Spleen (tissue), 11 donors: ENCODE measurements around the gene FHAD1. TPM values are rescaled to one million over a fixed set of nuclear protein-coding genes. Genes with fewer than 3 reads are reported as not detected.

Experiments used
- DNase-seq: peaks from one replicate; pipeline ENCODE4 v3.0.0-alpha.2; 2020
- H3K27ac ChIP-seq, 8 donors: fragments of 200-600 bp; sonication (generic) in 7 of 8; 1 replicate in 4 of 8; 2 replicates in 4 of 8; pipeline versions ENCODE4 v1.5.0 to v1.8.0; 2016 to 2021; ENCODE audit warnings: inconsistent platforms in 4 of 8, mild to moderate bottlenecking in 4 of 8, moderate library complexity in 1 of 8
- H3K27me3 ChIP-seq, 7 donors: fragments of 200-600 bp; sonication (generic) in 6 of 7; replicated peaks in 1 of 7; 1 replicate in 4 of 7; 2 replicates in 3 of 7; pipeline versions ENCODE4 v1.5.0 to v1.8.0; 2016 to 2021; ENCODE audit warnings: inconsistent platforms in 3 of 7, mild to moderate bottlenecking in 1 of 7
- H3K36me3 ChIP-seq, 6 donors: fragments of 200-600 bp; sonication (generic) in 5 of 6; 1 replicate in 4 of 6; 2 replicates in 2 of 6; pipeline versions ENCODE4 v1.5.0 to v1.8.0; 2016 to 2021; ENCODE audit warnings: inconsistent platforms in 2 of 6
- H3K4me1 ChIP-seq, 6 donors: fragments of 200-600 bp; sonication (generic) in 5 of 6; 1 replicate in 3 of 6; 2 replicates in 3 of 6; pipeline versions ENCODE4 v1.5.0 to v1.8.0; 2016 to 2021; ENCODE audit warnings: inconsistent platforms in 3 of 6
- H3K4me3 ChIP-seq, 8 donors: fragments of 200-600 bp; sonication (generic) in 7 of 8; 1 replicate in 4 of 8; 2 replicates in 4 of 8; pipeline versions ENCODE4 v1.5.0 to v1.8.0; 2016 to 2021; ENCODE audit warnings: inconsistent platforms in 4 of 8, mild to moderate bottlenecking in 4 of 8, moderate library complexity in 2 of 8
- H3K9me3 ChIP-seq, 8 donors: fragments of 200-600 bp; sonication (generic) in 7 of 8; 1 replicate in 4 of 8; 2 replicates in 4 of 8; pipeline versions ENCODE4 v1.5.0 to v1.8.0; 2016 to 2021; ENCODE audit warnings: inconsistent platforms in 4 of 8
- CTCF ChIP-seq, 11 experiments: fragments of 200-600 bp in 7 of 11; fragments of 450-650 bp in 4 of 11; sonication (generic) in 4 of 11; IDR thresholded peaks in 8 of 11; conservative IDR thresholded peaks in 3 of 11; 1 replicate in 7 of 11; 2 replicates in 4 of 11; pipeline versions ENCODE4 v1.4.0 to v1.8.0; 2016 to 2021; ENCODE audit warnings: antibody characterized with exemption in 11 of 11, inconsistent platforms in 4 of 11, mild to moderate bottlenecking in 1 of 11
- POLR2A ChIP-seq, 3 donors: fragments of 450-650 bp; IDR thresholded peaks; one replicate each; pipeline ENCODE4 v1.5.1; 2017; ENCODE audit warnings: antibody characterized with exemption in 3 of 3, mild to moderate bottlenecking in 1 of 3
- POLR2AphosphoS5 ChIP-seq, 3 donors: sonication (generic); formaldehyde crosslinking; IDR thresholded peaks; one replicate each; pipeline ENCODE4 v1.5.1; 2017; ENCODE audit warnings: antibody characterized with exemption in 3 of 3
- WGBS, 5 donors: extraction: QIAGEN DNeasy Blood & Tissue Kit in 3 of 5; methylation state at CpG; one replicate each; pipeline versions ENCODE4 v1.1.5 to v1.1.7; 2013 to 2018; 5-methylcytosine and 5-hydroxymethylcytosine counted together
- intact Hi-C: fragments of 100-400 bp; cut with DNase I; formaldehyde crosslinking; loops from one replicate; pipeline ENCODE4 v1.15.0; 2023; ENCODE audit warnings: low total_unique reads
- polyA plus RNA-seq, 3 donors: library from polyadenylated mRNA; stranded (reverse); fragments of 200-250 nt; gene quantifications; one replicate each; pipeline ENCODE4 v1.2.1, GENCODE V29; 2013
- total RNA-seq, 7 donors: library from RNA; depleted of rRNA in 3 of 7; stranded (reverse); fragments of >200 nt in 3 of 7; fragmentation: NEBNext Ultra II Directional in 4 of 7; extraction: Animal tissue kit (Norgen Biotek cat#: 25700) in 4 of 7; gene quantifications; one replicate each; pipeline versions ENCODE4 v1.1.0 to v1.2.1, GENCODE V29; 2016 to 2021
- donor health status: healthy with polysubstance abuse.
- donor health status: DM: no; HTN: no; CAD: no; lungs with moderate emphysema.
- donor health status: DM: no; HTN: no; CAD: no.
- donor health status: Bipolar disorder and iron deficiency.
- donor health status: healthy.
- donor health status: DM: no; HTN: no; CAD: no.
- donor health status: DM: yes; HTN: yes; CAD: no.

FHAD1 gene
- total and polyA plus RNA-seq, 10 donors: 0.22 to 1.0 (median 0.28) TPM; not detected in 3

- no peaks in the 10 kb centered on the region for H3K9me3 ChIP-seq
- H3K4me1 ChIP-seq: peaks cover 0 to 3% (median 0%) of the 10 kb centered on the region in 6 donors
- H3K27ac ChIP-seq: no peak overlapping the region
- 84 to 92% (median 88%) methylated on average over 16 of the region's 16 CpGs for WGBS, 5 donors
- H3K4me3 ChIP-seq: no peak overlapping the region
- intact Hi-C loops: no loop called here
- no peak for DNase-seq
- H3K27me3 ChIP-seq: no peaks in the 10 kb centered on the region
- H3K36me3 ChIP-seq: no peaks in the 10 kb centered on the region
- TF ChIP-seq POLR2AphosphoS5 (IDR thresholded peaks at IDR 0.05) (no peak), POLR2A (IDR thresholded peaks at IDR 0.05) (no peak), CTCF (IDR thresholded peaks at IDR 0.05 in 8 of 11, conservative IDR thresholded peaks at IDR 0.05 in 3 of 11) (no peak)
These were observed 109.1 kb downstream of the FHAD1 start for GRCh38 chr1:15355968-15356625.

- TF ChIP-seq POLR2A (IDR thresholded peaks at IDR 0.05) (no peak), CTCF (IDR thresholded peaks at IDR 0.05 in 8 of 11, conservative IDR thresholded peaks at IDR 0.05 in 3 of 11) (no peak), POLR2AphosphoS5 (IDR thresholded peaks at IDR 0.05) (no peak)
- no peaks in the 10 kb centered on the region for H3K36me3 ChIP-seq
- no peak for DNase-seq
- no peak overlapping the region for H3K4me3 ChIP-seq
- intact Hi-C loops: no loop called here
- H3K27ac ChIP-seq: no peak overlapping the region
- no peaks in the 10 kb centered on the region for H3K9me3 ChIP-seq
- 87 to 91% (median 88%) methylated on average over 8 of the region's 8 CpGs for WGBS, 5 donors
- H3K4me1 ChIP-seq: peaks cover 0 to under 1% (median 0%) of the 10 kb centered on the region in 6 donors
- no peaks in the 10 kb centered on the region for H3K27me3 ChIP-seq
These were observed 110.7 kb downstream of the FHAD1 start for GRCh38 chr1:15357612-15358207.

DNA sequence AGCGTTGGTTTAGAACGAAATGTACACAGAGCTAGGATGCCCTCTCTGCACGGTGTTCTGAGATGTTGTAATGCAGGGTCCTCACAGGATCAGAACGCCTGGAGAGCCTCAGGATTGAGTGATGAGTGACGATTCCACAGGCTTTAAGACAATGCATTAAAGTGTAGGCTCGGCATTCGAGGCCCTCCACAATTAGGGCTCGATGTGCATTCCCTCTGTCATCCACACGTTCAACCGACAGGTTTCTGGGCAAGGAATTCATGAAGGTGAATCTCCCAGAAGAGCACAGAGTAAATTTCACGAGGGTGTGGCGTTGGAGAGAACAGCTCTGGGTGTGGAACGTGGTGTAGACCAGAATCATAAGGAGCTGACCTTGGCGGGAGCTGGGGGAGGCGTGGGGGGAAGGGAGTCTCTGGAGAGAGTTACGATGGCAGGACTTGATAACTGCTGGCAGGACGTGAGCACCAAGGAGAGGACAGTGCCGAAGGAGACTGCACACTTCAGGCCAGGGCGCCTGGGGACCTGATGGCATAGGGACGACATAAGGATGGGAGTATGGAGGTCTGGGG is 111.6 kb downstream of the FHAD1 start:
- intact Hi-C loops: no loop called here
- Histone ChIP-seq H3K9me3 (no peaks in the 10 kb centered on the region), H3K27ac (no peak overlapping the region), H3K27me3 (no peaks in the 10 kb centered on the region), H3K4me1 (no peaks in the 10 kb centered on the region), H3K4me3 (no peak overlapping the region), H3K36me3 (no peaks in the 10 kb centered on the region)
- no peak for DNase-seq
- TF ChIP-seq CTCF (IDR thresholded peaks at IDR 0.05 in 8 of 11, conservative IDR thresholded peaks at IDR 0.05 in 3 of 11) (no peak), POLR2AphosphoS5 (IDR thresholded peaks at IDR 0.05) (no peak), POLR2A (IDR thresholded peaks at IDR 0.05) (no peak)
- 83 to 91% (median 88%) methylated on average over 20 of the region's 20 CpGs for WGBS, 5 donors

DNA sequence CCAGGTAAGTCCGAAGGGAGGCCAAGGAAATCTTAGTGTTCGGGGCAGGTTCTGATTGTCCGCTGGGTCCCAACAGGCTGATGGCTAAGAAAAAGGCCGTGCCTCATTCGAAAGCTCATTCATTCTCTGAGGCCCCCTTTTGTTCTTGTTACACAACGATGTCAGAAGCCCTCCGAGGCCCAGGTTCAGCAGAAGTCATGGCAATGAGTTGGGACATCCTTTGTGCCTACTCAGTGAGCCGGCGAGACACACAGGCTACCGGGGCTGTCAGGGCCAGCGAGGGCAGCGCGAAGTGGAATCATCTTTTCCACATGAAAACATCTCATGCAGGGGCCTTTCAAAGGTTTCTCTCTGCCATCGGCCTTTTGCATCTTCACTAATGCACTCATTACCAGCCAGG is 113.7 kb downstream of the FHAD1 start:
- no peak overlapping the region for H3K4me3 ChIP-seq
- 92 to 94% (median 93%) methylated on average over 14 of the region's 14 CpGs for WGBS, 5 donors
- H3K27ac ChIP-seq: no peak overlapping the region
- no peaks in the 10 kb centered on the region for H3K27me3 ChIP-seq
- no peak for TF ChIP-seq CTCF (IDR thresholded peaks at IDR 0.05 in 8 of 11, conservative IDR thresholded peaks at IDR 0.05 in 3 of 11)
- TF ChIP-seq POLR2AphosphoS5 (IDR thresholded peaks at IDR 0.05): no peak
- TF ChIP-seq POLR2A (IDR thresholded peaks at IDR 0.05): no peak
- no peaks in the 10 kb centered on the region for H3K9me3 ChIP-seq
- no peaks in the 10 kb centered on the region for H3K36me3 ChIP-seq
- intact Hi-C loops: no loop called here
- DNase-seq: no peak
- peaks cover 0 to 4% (median 0%) of the 10 kb centered on the region in 6 donors for H3K4me1 ChIP-seq
